GM12878 (cell line): ENCODE results near the gene PLA2G6. TPM values are rescaled to one million over a fixed set of nuclear protein-coding genes. Genes with fewer than 3 reads are reported as not detected.

ENCODE experiments used
- ATAC-seq: fragments of 200-7000 bp; cut with Tn5 transposase; 3 replicates; pipeline ENCODE4 v1.9.1; 2020; ENCODE audit warnings: mild to moderate bottlenecking, moderate library complexity
- BruUV-seq: library from RNA; stranded (reverse); fragments of 400-500 nt; replicated peaks from 2 replicates; lab custom pipeline; 2021; lab: Mats Ljungman, UMichigan
- CTCF ChIA-PET: fragments of 300-600 bp; sonication (Branson Sonifier 250); formaldehyde crosslinking; extraction: SDS; loops from one replicate; lab custom pipeline; 2021; ENCODE audit warnings: inconsistent platforms; lab: Yijun Ruan, JAX
- POLR2A ChIA-PET: fragments of 350-600 bp; formaldehyde crosslinking; extraction: SDS; loops from one replicate; lab custom pipeline; 2021; ENCODE audit warnings: inconsistent platforms; lab: Charles Lee
- RAD21 ChIA-PET: fragments of 300-600 bp; sonication (Branson Sonifier 250); formaldehyde crosslinking; loops from one replicate; lab custom pipeline; 2023; ENCODE audit warnings: antibody characterized with exemption; ENCODE audit not compliant: unreplicated experiment; lab: Charles Lee
- SMC1A ChIA-PET: fragments of 300-600 bp; sonication (Branson Sonifier 250); formaldehyde crosslinking; loops from one replicate; lab custom pipeline; 2023; ENCODE audit not compliant: unreplicated experiment, uncharacterized antibody; lab: Charles Lee
- DNase-seq: peaks from one replicate; pipeline ENCODE4 v3.0.0-alpha.2; 2011; ENCODE audit warnings: low read depth, low spot score
- FAIRE-seq: peaks from 3 replicates; lab custom pipeline; 2011; peaks lifted over from hg19 to GRCh38; lab: Jason Lieb, UNC
- H2AFZ ChIP-seq: 2 replicates; pipeline ENCODE4 v1.6.0; 2011; ENCODE audit warnings: low read depth, low read length, control low read depth; ENCODE audit not compliant: control insufficient read depth
- H3K27ac ChIP-seq: 2 replicates; pipeline ENCODE4 v1.5.1; 2011; ENCODE audit warnings: control low read depth; ENCODE audit not compliant: control insufficient read depth, insufficient read depth
- H3K27me3 ChIP-seq, 2 experiments: replicated peaks in 1 of 2; 2 replicates each; pipeline versions ENCODE4 v1.6.0 to v1.6.1; 2011; ENCODE audit warnings: low read length in 1 of 2; ENCODE audit not compliant: control insufficient read depth in 2 of 2, insufficient read depth in 2 of 2
- H3K36me3 ChIP-seq, 2 experiments: 2 replicates each; pipeline ENCODE4 v1.5.1; 2011; ENCODE audit warnings: low read length in 1 of 2; ENCODE audit not compliant: control insufficient read depth in 2 of 2, insufficient read depth in 2 of 2
- H3K4me1 ChIP-seq: 2 replicates; pipeline ENCODE4 v1.6.1; 2011; ENCODE audit warnings: mild to moderate bottlenecking, low read length, moderate library complexity, mixed read lengths; ENCODE audit not compliant: control insufficient read depth, insufficient read depth
- H3K4me2 ChIP-seq: 2 replicates; pipeline ENCODE4 v1.6.0; 2011; ENCODE audit warnings: control low read depth; ENCODE audit not compliant: control insufficient read depth, insufficient read depth
- H3K4me3 ChIP-seq: fragments of 200-600 bp; sonication (generic); 2 replicates; pipeline ENCODE4 v1.5.1; 2016
- H3K79me2 ChIP-seq: 2 replicates; pipeline ENCODE4 v1.6.0; 2011; ENCODE audit warnings: low read length; ENCODE audit not compliant: control insufficient read depth, insufficient read depth
- H3K9ac ChIP-seq: 2 replicates; pipeline ENCODE4 v1.8.0; 2011; ENCODE audit warnings: low read length, control low read depth, mixed read lengths; ENCODE audit not compliant: control insufficient read depth, insufficient read depth
- H3K9me3 ChIP-seq: replicated peaks from 3 replicates; pipeline ENCODE4 v1.5.1; 2011; ENCODE audit warnings: mild to moderate bottlenecking, low read length; ENCODE audit not compliant: control insufficient read depth, insufficient read depth
- H4K20me1 ChIP-seq: 2 replicates; pipeline ENCODE4 v1.6.0; 2011; ENCODE audit not compliant: control insufficient read depth, insufficient read depth
- CBX3 ChIP-seq: fragments of 200-600 bp; sonication (generic); IDR thresholded peaks from 2 replicates; pipeline ENCODE4 v1.6.1; 2016; ENCODE audit warnings: low read depth, borderline replicate concordance
- IKZF1 ChIP-seq: fragments of 450-650 bp; conservative IDR thresholded peaks from 2 replicates; pipeline ENCODE4 v1.6.1; 2017; ENCODE audit warnings: antibody characterized with exemption, mild to moderate bottlenecking
- RBBP5 ChIP-seq: fragments of 200-600 bp; sonication (generic); conservative IDR thresholded peaks from 2 replicates; pipeline ENCODE4 v1.6.1; 2016
- ZSCAN29 ChIP-seq: fragments of 450-650 bp; IDR thresholded peaks from 2 replicates; pipeline ENCODE4 v1.6.1; 2017; ENCODE audit warnings: mild to moderate bottlenecking, moderate library complexity
- WGBS: methylation state at CpG from one replicate; pipeline ENCODE4 v1.1.6; 2016; ENCODE audit warnings: low lambda C conversion rate; ENCODE audit not compliant: insufficient replicate concordance, insufficient coverage; ENCODE audit errors: missing lambda C conversion rate; 5-methylcytosine and 5-hydroxymethylcytosine counted together
- in situ Hi-C: fragments of 300-500 bp; cut with MboI; formaldehyde crosslinking; loops from 9 replicates; pipeline ENCODE4 v1.14.3; 2018; ENCODE audit warnings: mixed read lengths
- intact Hi-C: fragments of 100-400 bp; cut with micrococcal nuclease; formaldehyde crosslinking; loops from one replicate; pipeline ENCODE4 v1.14.2; 2022; ENCODE audit not compliant: unreplicated experiment
- polyA plus RNA-seq, 11 experiments: library from polyadenylated mRNA; depleted of rRNA in 4 of 11; unstranded in 6 of 11; stranded (reverse) in 5 of 11; fragments of >200 nt; fragmentation: Nextera tagmentation in 4 of 11; fragmentation: Illumina TruSeq in 1 of 11; extraction: Ambion mirVana in 4 of 11; extraction: Trizol in 1 of 11; gene quantifications; 1 replicate in 1 of 11; 2 replicates in 10 of 11; pipeline versions ENCODE4 v1.2.1 to v1.2.3, GENCODE V29; 2011 to 2016; ENCODE audit warnings: inconsistent platforms in 2 of 11, missing spikeins in 2 of 11, low read depth in 1 of 11
- total RNA-seq, 4 experiments: library from RNA; depleted of rRNA in 3 of 4; stranded (reverse); fragments of >200 nt in 3 of 4; fragmentation: Illumina TruSeq in 1 of 4; extraction: Trizol in 1 of 4; gene quantifications; 2 replicates each; pipeline versions ENCODE4 v1.2.1 to v1.2.3, GENCODE V29; 2013 to 2021

PLA2G6 gene
- total and polyA plus RNA-seq, 10 of the 15 experiments (the other 5 are each of a cell fraction or from before 2014, with no cell fraction given), result 0.15 to 42.2 (median 15.8) TPM

GRCh38 chr22:38073150-38074130 lies 108.2 kb downstream of the PLA2G6 start:
- no peaks in the 10 kb centered on the region for H3K27me3 ChIP-seq
- DNase-seq, result no peak
- no peak for ATAC-seq
- H3K36me3 ChIP-seq, result no peaks in the 10 kb centered on the region
- no peak overlapping the region for H3K27ac ChIP-seq
- ChIA-PET CTCF (interaction anchor here (0.6 kb wide), 1 partner anchor 159 kb away, joined by 3 read pairs; no protein-coding TSS in a partner anchor), SMC1A (no interaction called here), POLR2A (no interaction called here), RAD21 (no interaction called here)
- H3K4me2 ChIP-seq, result no peak overlapping the region
- no peaks in the 10 kb centered on the region for H3K79me2 ChIP-seq
- H4K20me1 ChIP-seq, result no peaks in the 10 kb centered on the region
- TF ChIP-seq IKZF1, result no peak
- TF ChIP-seq RBBP5, result no peak
- TF ChIP-seq ZSCAN29, result no peak
- no peak for TF ChIP-seq CBX3
- no TSS peak for BruUV-seq
- H3K4me1 ChIP-seq, result no peaks in the 10 kb centered on the region
- in situ Hi-C loops (no loop called here), intact Hi-C loops (no loop called here)
- WGBS, result 89% methylated on average over 28 of the region's 28 CpGs
- H3K4me3 ChIP-seq, result no peak overlapping the region
- no peak for FAIRE-seq
- no peak overlapping the region for H2AFZ ChIP-seq
- H3K9me3 ChIP-seq, result no peaks in the 10 kb centered on the region
- H3K9ac ChIP-seq, result no peak overlapping the region
